NCI-H345 treated with DMSO at 0.1 percent for 48 hours (cell line): ENCODE measurements around the gene BCKDK.
"Not testable (repeated sequence)": the region's sequence is repeated elsewhere in the genome, so short reads cannot be mapped to it uniquely, and the experiment has no call there.

Source experiments
- DNase-seq: peaks from one replicate; lab custom pipeline; 2025; ENCODE audit not compliant: unreplicated experiment; lab: John Stamatoyannopoulos, UW

The BCKDK gene

DNA sequence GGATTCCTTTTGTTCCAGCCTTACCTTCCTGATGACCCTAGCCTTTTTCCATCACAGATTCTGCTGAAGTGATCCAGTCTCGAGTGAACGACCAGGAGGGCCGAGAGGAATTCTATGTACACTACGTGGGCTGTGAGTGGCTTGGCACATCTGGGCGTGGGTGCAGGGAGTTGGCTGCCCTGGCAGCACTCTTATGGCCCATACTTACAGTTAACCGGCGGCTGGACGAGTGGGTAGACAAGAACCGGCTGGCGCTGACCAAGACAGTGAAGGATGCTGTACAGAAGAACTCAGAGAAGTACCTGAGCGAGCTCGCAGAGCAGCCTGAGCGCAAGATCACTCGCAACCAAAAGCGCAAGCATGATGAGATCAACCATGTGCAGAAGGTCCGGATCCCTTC, 11.9 kb downstream of the BCKDK start:
- no peak for DNase-seq

DNA sequence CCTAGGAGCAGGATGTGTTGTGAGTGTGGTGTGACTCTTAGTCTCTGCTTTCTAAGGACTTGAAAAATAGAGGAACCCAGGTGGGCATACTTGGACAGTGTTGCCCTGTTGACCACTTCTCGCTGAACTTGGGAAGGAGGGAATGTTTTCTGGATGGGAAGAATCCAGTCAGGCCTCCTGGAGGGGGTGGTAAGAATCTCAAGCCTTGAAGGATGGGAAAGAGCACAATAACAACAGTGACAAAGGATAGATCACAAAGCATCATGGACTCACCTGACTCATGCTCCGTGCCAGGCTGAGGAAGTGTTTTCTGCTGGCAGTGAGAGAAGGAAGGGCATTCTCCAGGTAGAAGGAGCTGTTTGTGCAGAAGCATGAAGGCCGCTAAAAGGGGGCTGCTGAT, 17.7 kb downstream of the BCKDK start:
- DNase-seq, result no peak

DNA sequence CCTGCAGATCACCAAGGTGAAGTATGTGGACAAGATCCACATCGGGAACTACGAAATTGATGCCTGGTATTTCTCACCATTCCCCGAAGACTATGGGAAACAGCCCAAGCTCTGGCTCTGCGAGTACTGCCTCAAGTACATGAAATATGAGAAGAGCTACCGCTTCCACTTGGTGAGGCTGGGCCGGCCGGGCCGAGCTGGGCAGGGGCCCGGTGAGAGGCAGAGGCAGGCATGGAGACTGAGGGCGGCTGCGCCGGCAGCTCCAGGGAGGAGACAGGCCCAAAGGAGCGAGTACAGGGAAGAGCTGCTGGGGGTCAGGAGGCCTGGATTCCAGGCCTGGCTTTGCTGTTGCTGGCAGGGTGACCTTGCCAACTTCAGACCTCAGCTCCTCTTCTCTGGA, 19.0 kb downstream of the BCKDK start:
- DNase-seq, result no peak

DNA sequence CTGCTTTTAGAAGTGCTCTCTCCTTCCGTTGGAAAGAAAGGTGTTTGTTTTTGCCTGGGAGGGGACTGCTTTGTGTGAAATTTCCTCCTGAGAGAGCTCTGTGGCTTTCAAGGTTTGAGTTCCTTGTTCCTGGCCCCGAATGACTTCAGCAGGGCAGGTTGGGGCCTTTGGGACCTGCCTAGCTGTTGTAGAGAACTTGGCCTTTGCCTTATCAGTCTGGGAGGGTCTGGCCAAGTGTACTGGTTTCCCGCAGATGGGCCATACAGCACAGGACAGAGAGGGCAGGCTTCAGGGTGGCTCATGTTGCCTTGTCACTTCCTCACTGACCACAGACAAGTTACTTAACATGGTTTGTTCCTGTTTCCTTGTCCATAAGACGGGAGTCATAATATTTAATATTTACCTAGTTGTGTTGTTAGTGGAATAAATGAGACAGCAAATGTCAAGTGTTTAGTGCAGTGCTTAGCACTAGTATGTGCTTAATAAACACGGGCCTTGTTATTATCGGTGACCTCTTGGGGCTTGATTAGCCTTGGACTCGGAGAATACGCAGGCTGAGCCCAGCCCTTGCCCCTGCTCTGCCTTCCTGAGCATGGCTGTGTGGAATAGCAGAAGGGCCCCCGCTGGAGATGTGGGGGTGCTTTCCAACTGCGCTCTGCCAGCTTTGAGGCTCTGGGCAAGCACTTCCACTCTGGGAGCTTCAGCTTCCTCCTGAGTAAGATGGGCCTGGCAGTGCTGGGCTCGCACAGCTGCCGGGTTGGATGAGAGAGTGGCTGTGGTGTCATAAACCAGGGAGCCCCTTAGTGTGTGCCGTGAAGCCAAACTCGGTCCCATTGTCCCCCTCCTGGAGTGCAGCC, 20.8 kb downstream of the BCKDK start:
- no peak for DNase-seq

DNA sequence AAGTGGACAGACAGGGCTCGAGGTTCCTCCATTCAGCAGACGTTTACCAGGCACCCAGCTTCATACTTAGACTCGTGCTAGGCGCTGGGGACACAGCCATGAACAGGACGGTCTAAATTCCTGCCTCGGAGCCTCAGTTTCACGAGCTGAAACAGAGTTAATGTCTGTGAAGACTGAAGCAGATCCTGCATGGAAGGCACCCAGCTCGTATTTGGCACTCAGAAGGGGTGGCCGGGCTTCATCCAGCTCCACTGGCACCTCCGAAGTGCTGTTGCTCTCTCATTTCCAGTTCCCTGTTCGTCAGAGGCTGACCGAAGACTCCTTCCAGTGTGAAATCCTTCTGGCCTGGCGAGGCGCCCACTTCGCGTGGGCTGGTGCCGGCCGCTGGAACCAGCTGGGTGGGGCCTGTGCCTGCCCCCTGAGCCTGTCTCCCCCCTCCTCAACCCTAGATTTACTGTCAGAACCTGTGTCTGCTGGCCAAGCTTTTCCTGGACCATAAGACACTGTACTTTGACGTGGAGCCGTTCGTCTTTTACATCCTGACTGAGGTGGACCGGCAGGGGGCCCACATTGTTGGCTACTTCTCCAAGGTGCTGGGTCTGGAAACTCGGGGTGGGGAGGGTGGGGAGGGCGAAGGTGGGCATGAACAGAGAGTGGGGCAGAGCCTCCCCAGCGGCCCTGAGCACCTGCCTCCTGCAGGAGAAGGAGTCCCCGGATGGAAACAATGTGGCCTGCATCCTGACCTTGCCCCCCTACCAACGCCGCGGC, 21.6 kb downstream of the BCKDK start:
- no peak for DNase-seq

DNA sequence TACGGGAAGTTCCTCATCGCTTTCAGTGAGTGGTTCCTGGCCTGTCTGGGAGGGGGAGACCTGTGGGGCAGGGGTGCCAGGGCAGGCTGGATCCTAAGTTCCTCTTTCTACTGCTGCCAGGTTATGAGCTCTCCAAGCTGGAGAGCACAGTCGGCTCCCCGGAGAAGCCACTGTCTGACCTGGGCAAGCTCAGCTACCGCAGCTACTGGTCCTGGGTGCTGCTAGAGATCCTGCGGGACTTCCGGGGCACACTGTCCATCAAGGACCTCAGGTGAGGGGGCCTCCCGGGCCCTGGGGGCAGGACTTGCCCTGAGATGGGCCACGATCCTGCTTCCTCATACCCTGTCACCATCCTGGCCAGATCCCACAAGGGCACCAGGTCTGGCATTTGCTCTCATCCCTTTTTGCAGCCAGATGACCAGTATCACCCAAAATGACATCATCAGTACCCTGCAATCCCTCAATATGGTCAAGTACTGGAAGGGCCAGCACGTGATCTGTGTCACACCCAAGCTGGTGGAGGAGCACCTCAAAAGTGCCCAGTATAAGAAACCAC, 22.2 kb downstream of the BCKDK start:
- DNase-seq, result no peak

DNA sequence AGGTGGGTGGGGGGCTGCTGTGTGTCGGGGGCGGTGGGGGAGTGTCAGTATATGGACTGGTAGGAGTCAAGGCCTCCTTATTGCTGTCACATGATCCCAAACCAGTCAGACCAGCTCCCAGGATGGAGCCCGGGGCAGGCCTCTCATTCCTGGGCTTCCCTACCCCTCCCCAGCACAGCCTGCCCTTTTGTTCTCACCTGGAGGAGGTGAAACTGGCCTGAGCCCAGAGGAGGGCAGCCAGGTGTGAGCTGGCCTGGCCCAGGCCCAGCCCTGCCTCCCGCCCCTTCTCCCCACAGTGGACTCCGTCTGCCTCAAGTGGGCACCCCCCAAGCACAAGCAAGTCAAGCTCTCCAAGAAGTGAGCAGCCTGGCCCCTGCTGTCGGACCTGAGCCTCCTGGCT, 22.7 kb downstream of the BCKDK start:
- DNase-seq, result no peak

DNA sequence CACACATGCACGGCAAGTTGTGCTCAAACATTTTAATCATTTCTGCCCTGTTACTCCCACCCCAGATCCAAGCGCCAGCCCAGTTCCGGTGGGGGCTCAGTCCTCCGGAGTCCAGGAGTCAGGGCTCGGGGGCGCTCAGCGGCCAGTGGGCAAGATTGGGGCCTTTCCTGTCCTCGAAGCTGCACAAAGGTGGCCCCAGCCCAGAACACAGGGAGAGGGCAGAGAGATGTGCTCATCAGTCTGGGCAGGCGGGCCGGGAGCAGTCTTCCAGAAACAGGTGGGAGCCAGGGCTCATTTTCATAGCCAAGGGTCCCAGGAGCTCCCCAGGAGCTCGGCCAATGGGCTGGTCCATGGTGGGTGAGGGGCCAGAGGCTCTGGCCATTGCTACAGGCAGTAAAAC, 23.2 kb downstream of the BCKDK start:
- no peak for DNase-seq

DNA sequence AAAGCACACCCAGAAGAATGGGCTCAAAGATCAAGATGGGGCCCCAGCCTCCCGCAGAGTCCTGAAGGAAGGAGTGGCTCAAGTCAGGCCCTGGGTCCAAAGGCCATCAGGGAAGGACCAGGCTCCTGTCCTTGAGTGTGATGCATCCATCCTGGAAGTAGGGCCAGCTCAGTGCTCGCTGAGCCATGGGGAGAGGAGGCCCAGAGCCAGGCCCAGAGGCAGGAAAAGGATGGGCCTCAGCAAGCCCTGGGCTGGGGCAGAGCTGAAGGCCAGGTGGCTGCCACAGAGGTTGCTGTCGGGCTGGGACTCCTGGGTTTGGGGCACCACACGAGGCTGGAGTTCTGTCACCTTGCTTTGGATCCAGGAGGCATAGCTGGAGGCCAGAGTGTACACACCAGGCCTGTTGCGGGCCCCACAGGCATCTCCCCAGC, 23.7 kb downstream of the BCKDK start:
- DNase-seq, result no peak

DNA sequence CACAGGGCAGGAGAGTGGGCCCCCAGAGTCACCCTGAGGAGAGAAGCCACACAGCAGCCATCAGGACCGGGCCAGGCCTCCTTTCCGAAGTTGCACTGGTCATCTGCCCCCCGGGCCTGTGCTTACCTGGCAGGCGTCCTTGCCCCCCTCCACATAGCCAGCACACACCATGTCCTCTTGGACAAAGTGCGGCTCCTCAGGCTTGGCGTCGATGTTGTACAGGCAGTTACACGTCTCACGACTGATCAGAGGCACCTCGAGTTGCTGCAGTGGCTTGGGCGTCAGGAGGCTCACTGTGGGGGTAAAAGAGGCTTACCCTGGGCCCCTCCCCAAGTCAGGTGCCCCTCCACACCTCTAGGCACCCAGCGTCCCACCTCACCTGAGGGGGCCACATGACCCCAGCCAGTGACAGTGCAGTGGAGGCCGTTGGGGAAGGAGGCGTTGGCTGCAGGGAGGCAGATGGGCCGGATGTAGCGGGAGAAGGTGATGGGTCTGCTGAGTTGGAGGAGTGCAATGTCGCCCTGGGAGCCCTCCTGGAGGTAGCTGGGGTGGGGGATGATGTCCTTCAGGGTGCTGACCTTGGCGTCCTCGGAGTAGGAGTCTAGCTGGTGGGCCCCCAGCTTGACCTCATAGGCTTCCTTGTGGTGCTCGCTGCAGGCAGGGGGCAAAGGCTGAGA, 24.3 kb downstream of the BCKDK start:
- DNase-seq, result no peak

DNA sequence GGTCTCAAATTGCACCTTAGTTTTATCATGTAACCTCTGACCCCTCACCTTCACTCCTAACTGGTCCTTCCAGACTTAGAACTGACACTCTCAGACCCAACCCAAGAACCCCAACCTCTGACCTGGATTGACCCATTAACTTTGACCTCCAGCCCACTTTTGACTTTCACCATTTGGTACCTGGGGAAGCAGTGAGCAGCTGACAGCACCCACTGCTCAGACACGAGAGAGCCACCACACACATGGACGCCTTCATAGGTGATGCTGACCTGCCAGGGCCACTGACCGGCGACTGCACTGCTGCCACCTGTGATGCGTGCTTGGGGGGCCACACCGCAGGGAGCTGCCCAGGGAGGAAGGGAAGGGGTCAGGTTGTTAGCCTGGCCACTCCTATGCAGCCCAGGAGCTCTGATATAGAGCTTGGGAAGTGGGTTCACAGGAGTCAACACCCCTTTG, 24.9 kb downstream of the BCKDK start:
- DNase-seq, result no peak

DNA sequence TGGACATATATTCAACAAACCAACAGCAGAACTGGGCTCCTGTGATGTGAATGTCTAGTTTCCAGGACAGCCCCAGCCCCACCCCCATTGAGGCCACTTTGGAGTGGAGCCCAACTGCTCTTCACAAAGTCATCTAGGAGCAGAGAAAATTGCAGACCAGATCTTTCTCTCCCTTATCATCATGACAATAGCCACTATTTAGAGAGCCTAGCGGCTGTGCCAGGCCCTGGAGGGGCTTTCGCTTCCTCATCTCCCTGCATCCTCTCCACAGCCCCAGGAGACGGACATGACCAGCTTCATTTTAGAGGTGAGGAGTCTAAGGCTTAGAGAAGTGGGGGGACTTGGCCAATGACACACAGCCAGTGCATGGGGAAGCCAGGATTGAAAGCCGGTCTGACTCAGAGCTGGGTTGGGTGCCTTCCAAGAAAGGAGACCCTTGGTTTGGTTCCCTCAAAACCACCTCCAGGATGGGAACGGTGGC, 25.9 kb downstream of the BCKDK start:
- DNase-seq, result no peak

DNA sequence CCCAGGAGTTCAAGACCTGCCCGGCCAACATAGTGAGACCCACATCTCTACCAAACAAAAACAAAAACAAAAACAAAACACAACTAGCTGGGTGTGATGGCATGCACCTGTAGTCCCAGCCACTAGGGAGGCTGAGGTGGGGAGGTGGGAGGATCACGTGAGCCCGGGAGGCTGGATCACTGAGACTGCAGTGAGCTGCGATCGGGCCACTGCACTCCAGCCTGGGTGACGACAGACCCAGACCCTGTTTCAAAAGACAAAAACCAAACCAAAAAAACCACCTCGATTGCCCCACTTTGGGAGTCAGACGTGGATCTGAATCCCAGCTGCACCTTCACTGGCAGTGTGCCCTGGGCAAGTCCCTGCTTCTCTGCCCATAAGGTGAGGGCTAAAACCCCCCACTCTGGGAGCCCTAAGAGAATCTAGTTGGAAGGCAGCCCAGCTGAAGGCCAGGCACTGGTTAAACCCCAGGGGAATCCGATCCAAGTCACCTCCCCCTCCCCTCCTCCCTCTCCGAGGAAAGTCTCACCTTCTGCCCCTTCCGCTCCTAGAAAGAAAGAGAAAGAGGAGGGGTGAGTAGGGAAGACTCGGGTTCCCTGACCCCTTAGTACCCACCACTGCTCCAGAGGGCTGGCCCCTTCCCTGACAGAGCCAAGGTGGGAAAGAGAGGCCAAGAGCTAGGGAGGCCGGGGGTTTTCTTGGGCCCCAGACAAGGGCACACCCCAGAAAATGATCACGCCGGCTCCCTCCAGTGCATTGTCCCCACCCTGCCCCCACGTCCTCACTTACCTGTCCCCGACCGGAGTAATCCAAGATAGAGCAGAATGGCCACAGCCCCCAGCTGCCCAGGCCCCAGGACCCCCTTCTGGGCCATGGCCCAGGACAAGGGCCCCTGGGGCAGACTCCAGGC, 26.7 kb downstream of the BCKDK start:
- no peak for DNase-seq

DNA sequence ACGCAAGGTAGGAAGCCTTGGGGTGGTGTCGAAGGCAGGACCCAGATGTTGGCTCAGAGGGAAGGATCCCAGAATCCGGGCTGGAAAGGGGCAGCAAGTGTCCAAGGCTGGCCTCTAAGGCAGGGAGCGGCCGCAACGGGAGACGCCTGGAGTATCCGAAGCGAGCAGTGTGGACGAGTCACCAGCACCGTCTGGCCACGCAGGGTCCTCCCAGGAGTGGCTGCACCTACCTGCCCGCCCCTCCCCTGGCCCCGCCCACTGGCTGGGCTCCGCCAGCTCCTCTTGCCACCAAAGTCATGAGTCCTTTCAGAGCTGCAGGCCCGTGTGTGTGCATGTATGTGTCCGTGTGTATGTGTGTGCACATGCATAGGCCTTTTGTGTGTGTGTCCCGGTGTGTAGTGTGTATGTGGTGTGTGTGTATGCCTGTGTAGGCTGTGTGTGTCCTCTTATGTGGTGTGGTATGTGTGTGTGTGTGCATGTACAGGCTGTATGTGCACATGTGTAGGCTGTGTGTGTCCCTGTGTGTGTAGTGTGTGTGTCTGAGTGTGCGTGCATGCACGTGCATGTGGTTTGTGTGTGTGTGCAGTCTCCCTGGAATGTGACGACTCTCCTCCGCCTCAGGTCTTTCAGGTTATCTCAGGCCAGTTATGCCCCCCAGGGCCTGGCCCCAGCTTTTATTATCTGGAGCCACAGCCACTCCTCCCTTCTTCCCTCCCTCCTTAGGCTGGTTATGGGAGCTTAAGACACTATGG, 27.5 kb downstream of the BCKDK start, which contains the start of gene PRSS8:
Gene PRSS8, minus strand, starts transcription at position 193 of the 752 bp plus-strand sequence. CDS start 229 bp downstream, outside the sequence.
- no peak for DNase-seq

DNA sequence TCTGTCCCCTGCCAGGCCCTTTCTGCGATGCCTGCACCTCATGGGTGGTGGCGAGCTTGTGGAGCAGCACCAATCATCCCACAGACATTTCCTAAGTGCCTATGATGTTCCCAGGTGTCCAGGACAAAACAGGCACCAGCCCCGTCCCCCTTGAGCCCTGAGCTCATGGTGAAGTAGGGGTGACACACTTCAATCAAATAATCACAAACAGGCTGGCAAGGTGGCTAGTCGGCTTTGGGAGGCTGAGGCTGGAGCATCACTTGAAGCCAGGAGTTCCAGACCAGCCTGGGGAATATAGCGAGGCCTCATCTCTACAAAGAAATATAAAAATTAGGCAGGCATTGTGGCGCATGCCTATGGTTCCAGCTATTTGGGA, 28.1 kb downstream of the BCKDK start:
- no peak for DNase-seq

DNA sequence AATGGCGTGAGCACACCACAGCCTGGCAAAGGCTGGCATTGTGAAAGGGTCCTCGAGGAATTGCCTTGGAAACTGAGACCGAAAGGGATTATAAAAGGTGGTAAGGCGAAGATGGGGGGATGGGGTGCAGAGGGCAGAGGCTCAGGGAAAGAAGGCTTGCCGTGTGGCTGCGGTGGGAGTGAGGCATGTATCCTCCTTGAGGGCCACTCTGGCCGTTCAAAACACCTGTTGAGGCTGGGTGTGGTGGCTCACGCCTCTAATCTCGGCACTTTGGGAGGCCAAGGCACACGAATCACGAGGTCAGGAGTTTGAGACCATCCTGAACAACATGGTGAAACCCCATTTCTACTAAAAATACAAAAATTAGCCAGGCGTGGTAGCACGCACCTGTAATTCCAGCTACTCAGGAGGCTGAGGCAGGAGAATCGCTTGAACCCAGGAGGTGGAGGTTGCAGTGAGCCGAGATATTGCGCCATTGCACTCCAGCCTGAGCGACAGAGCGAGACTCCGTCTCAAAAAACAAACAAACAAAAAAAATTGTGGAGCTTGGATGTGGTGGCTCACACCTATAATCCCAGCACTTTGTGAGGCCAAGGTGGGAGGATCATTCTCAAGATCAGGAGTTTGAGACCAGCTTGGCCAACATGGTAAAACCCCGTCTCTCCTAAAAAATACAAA, 28.8 kb downstream of the BCKDK start:
- DNase-seq, result not testable (repeated sequence)

DNA sequence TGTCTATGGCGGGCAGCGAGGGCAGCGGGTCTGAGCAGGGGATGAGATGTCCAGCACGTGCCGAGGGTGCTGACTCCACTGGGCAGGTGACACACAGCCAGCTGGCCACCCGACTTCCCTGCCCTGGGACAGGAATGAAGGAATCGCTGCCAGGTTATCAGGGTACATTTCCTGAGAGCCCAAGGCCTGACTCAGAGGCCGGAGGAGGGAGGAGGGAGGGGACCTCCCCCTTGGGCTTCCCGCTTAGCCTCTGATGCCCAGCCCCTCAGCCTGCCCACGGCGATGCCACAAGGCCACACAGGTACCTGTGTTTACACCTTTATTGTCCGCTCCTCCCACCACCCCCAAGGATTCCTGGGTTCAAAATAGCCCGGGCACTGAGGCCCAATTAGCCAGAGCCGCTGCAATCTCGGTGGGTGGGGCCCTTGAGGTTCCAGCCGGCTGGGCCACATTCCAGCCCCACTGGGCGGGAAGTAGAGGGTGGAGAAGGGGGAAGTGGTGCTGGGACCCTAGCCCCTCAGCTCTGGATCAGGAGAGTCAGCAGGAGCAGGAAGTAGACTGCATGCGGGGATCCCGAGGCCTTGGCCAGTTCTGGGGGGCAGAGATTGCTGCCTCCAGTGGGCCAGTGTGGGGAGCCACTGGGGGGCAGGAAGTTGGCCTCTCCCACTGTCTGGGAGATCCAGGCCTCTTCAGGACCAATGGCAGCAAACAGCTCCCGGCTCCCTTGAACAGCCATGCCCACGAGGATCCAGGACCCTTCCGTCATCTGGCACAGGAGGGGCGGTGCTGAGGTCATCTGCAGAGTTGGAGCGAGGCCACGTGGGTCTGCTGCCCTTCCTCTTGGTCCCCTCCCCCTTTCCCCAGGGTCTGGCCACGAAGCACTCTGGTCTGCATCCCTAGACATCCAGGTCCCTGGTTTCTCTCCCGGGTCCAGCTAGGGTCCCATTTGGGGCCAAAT, 30.7 kb downstream of the BCKDK start:
- no peak for DNase-seq

DNA sequence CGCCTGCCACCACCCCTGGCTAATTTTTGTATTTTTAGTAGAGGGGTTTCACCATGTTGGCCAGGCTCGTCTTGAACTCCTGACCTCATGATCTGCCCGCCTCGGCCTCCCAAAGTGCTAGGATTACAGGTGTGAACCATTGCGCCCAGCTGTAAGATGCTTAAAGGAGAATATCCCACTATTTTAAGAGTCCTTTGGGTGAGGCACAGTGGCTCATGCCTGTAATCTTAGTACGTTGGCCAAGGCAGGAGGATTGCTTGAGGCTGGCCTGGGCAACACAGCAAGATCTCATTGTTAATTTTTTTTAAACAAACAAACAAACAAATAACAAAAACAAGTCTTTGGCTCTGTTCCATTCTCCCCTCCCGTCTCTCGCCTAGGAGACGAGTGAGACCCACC, 32.9 kb downstream of the BCKDK start:
- not testable (repeated sequence) for DNase-seq
